Measurements from ENCODE around the gene REX1BD. TPM values are rescaled to one million over a fixed set of nuclear protein-coding genes. Genes with fewer than 3 reads are reported as not detected.

REX1BD gene
- total and polyA plus RNA-seq, 2 of the 13 experiments (the other 11 are each of a cell fraction or from before 2014, with no cell fraction given), result 7.5 to 25.4 TPM

DNA sequence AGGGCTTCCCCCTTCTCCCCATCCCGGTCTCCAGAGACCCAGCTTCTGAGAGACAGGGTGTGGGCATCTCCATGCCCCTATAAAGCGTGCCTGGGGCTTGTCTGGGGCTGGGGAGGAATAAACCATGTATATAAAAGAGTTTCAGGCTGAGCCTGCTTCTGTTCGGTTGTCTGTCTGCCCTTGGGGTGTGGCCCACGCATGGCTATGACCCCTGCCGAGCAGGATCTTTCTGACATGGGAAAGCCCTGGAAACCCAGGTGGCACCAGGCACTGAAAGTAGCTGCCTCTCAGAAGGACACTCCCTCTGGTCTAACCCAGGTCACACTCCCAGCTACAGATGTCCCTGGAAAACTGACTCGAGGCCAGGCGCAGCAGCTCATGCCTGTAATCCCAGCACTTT, 32.3 kb downstream of the REX1BD start:
- H3K36me3 ChIP-seq (replicated peaks in 1 of 2; ENCODE audit: control insufficient read depth in 1 of 2, insufficient read depth in 2 of 2, low read length in 2 of 2), result no peaks in the 10 kb centered on the region
- H3K4me2 ChIP-seq (ENCODE audit: low read depth, low read length), result no peak overlapping the region
- FAIRE-seq, result no peak
- no peak overlapping the region for H2AFZ ChIP-seq (ENCODE audit: low read length)
- no peak overlapping the region for H3K9ac ChIP-seq (ENCODE audit: insufficient read depth, low read depth, low read length)
- no peak overlapping the region for H3K4me3 ChIP-seq (replicated peaks in 1 of 3; ENCODE audit: insufficient read depth in 1 of 3, low read depth in 2 of 3, low read length in 3 of 3)
- no peaks in the 10 kb centered on the region for H4K20me1 ChIP-seq (ENCODE audit: insufficient read depth, low read length)
- WGBS (ENCODE audit: low lambda C conversion rate), result 83% methylated on average over 2 of the region's 7 CpGs
- POLR2A ChIA-PET, result interaction anchor here (0.6 kb wide), 1 partner anchor 44 kb away, joined by 3 read pairs; no protein-coding TSS in a partner anchor
- no peaks in the 10 kb centered on the region for H3K79me2 ChIP-seq (ENCODE audit: insufficient read depth, low read length)
- H3K9me3 ChIP-seq (ENCODE audit: low read length), result no peaks in the 10 kb centered on the region
- intact Hi-C loops (cut with micrococcal nuclease; ENCODE audit: unreplicated experiment), result no loop called here
- no peak for DNase-seq (ENCODE audit: low spot score)
- no peak for TF ChIP-seq PHF20 (CRISPR knock-in tag; IDR thresholded peaks at IDR 0.05)
- TF ChIP-seq RFX5 (IDR thresholded peaks at IDR 0.05; ENCODE audit: low read depth, low read length), result no peak
- no peak for TF ChIP-seq DNMT1 (CRISPR knock-in tag; IDR thresholded peaks at IDR 0.05)
- TF ChIP-seq NFIB (CRISPR knock-in tag; IDR thresholded peaks at IDR 0.05; ENCODE audit: borderline replicate concordance), result no peak
- TF ChIP-seq, protein P1, sequence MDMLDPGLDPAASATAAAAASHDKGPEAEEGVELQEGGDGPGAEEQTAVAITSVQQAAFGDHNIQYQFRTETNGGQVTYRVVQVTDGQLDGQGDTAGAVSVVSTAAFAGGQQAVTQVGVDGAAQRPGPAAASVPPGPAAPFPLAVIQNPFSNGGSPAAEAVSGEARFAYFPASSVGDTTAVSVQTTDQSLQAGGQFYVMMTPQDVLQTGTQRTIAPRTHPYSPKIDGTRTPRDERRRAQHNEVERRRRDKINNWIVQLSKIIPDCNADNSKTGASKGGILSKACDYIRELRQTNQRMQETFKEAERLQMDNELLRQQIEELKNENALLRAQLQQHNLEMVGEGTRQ (IDR thresholded peaks at IDR 0.05; ENCODE audit: low read depth, low read length), result no peak
- TF ChIP-seq, protein P1 (CRISPR knock-in tag; IDR thresholded peaks at IDR 0.05; ENCODE audit: borderline replicate concordance), result no peak
- no peak for TF ChIP-seq ZNF772 (CRISPR knock-in tag; IDR thresholded peaks at IDR 0.05)
- TF ChIP-seq REPIN1 (CRISPR knock-in tag; IDR thresholded peaks at IDR 0.05; ENCODE audit: borderline replicate concordance, low read depth), result no peak
- TF ChIP-seq, protein P2, sequence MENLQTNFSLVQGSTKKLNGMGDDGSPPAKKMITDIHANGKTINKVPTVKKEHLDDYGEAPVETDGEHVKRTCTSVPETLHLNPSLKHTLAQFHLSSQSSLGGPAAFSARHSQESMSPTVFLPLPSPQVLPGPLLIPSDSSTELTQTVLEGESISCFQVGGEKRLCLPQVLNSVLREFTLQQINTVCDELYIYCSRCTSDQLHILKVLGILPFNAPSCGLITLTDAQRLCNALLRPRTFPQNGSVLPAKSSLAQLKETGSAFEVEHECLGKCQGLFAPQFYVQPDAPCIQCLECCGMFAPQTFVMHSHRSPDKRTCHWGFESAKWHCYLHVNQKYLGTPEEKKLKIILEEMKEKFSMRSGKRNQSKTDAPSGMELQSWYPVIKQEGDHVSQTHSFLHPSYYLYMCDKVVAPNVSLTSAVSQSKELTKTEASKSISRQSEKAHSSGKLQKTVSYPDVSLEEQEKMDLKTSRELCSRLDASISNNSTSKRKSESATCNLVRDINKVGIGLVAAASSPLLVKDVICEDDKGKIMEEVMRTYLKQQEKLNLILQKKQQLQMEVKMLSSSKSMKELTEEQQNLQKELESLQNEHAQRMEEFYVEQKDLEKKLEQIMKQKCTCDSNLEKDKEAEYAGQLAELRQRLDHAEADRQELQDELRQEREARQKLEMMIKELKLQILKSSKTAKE (CRISPR knock-in tag; IDR thresholded peaks at IDR 0.05; ENCODE audit: borderline replicate concordance), result no peak
- no peak for TF ChIP-seq HMG20B (CRISPR knock-in tag; conservative IDR thresholded peaks at IDR 0.05)
- TF ChIP-seq, protein P3, sequence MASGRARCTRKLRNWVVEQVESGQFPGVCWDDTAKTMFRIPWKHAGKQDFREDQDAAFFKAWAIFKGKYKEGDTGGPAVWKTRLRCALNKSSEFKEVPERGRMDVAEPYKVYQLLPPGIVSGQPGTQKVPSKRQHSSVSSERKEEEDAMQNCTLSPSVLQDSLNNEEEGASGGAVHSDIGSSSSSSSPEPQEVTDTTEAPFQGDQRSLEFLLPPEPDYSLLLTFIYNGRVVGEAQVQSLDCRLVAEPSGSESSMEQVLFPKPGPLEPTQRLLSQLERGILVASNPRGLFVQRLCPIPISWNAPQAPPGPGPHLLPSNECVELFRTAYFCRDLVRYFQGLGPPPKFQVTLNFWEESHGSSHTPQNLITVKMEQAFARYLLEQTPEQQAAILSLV (CRISPR knock-in tag; IDR thresholded peaks at IDR 0.05; ENCODE audit: borderline replicate concordance), result no peak
- TF ChIP-seq ARNTL (CRISPR knock-in tag; IDR thresholded peaks at IDR 0.05), result no peak
- TF ChIP-seq ZSCAN20 (CRISPR knock-in tag; IDR thresholded peaks at IDR 0.05; ENCODE audit: borderline replicate concordance), result no peak
- TF ChIP-seq RFX3 (CRISPR knock-in tag; IDR thresholded peaks at IDR 0.05), result no peak
- TF ChIP-seq ZSCAN25 (CRISPR knock-in tag; IDR thresholded peaks at IDR 0.05), result no peak
- no peak for TF ChIP-seq ZNF510 (CRISPR knock-in tag; IDR thresholded peaks at IDR 0.05; ENCODE audit: low read depth)
- TF ChIP-seq, protein P4, sequence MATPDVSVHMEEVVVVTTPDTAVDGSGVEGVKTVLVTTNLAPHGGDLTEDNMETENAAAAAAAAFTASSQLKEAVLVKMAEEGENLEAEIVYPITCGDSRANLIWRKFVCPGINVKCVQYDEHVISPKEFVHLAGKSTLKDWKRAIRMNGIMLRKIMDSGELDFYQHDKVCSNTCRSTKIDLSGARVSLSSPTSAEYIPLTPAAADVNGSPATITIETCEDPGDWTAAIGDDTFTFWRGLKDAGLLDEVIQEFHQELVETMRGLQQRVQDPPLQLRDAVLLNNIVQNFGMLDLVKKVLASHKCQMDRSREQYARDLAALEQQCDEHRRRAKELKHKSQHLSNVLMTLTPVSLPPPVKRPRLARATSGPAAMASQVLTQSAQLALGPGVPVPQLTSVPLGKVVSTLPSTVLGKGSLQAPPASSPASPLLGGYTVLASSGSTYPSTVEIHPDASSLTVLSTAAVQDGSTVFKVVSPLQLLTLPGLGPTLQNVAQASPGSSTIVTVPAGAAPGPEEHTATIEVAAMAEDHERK (CRISPR knock-in tag; IDR thresholded peaks at IDR 0.05; ENCODE audit: low read depth), result no peak
- no peak for TF ChIP-seq HMGA1 (CRISPR knock-in tag; conservative IDR thresholded peaks at IDR 0.05)
- TF ChIP-seq ONECUT2 (CRISPR knock-in tag; IDR thresholded peaks at IDR 0.05), result no peak
- H3K4me1 ChIP-seq (ENCODE audit: insufficient read depth, low read length), result no peaks in the 10 kb centered on the region
- CTCF ChIA-PET (ENCODE audit: low intra/inter-chr PET ratio, low total read pairs), result no interaction called here
- H3K27ac ChIP-seq (ENCODE audit: extremely low read length, insufficient read depth, low read length), result no peak overlapping the region
- in situ Hi-C loops (cut with HindIII; ENCODE audit: extremely low pct_ligation_motif_present, low pct_unique_long_range_greater_than_20kb), result no loop called here
- BruUV-seq (replicated peaks), result no TSS peak
- no peaks in the 10 kb centered on the region for H3K27me3 ChIP-seq (ENCODE audit: control insufficient read depth in 1 of 2, insufficient read depth in 2 of 2, low read length in 2 of 2)
- no peak for ATAC-seq
